Right ventricle myocardium inferior (tissue), 1 donor: ENCODE measurements around the gene SEC24A. TPM values are rescaled to one million over a fixed set of nuclear protein-coding genes. Genes with fewer than 3 reads are reported as not detected.
"Not testable (repeated sequence)": the region's sequence is repeated elsewhere in the genome, so short reads cannot be mapped to it uniquely, and the experiment has no call there.

Experiments
- ATAC-seq: fragments of 200-7000 bp; cut with Tn5 transposase; one replicate; pipeline ENCODE4 v1.9.1; 2020; ENCODE audit warnings: mild to moderate bottlenecking, moderate library complexity
- DNase-seq: peaks from one replicate; pipeline ENCODE4 v3.0.0; 2021; ENCODE audit errors: missing footprints
- intact Hi-C: fragments of 100-400 bp; cut with DNase I; formaldehyde crosslinking; loops from one replicate; pipeline ENCODE4 v1.11.0; 2022
- long read RNA-seq: library from polyadenylated mRNA; unstranded; transcript quantifications from one replicate; pipeline ENCODE4 v2.0.0, GENCODE V29; 2021
- total RNA-seq: library from RNA; stranded (reverse); fragmentation: NEBNext Ultra II Directional; extraction: Animal tissue kit (Norgen Biotek cat#: 25700); gene quantifications from one replicate; pipeline ENCODE4 v1.2.1, GENCODE V29; 2021
- donor health status: DM: no; HTN: yes; CAD: no; lungs with severe emphysema.

Gene SEC24A
- 6.9 TPM for total RNA-seq
- long read RNA-seq, full-length matches to known transcripts, result 3 of 3 reads
- long read RNA-seq, partial matches to known transcripts, result 0 of 3 reads
- long read RNA-seq, other reads (novel, unspliced or antisense), result 0 of 3 reads

DNA sequence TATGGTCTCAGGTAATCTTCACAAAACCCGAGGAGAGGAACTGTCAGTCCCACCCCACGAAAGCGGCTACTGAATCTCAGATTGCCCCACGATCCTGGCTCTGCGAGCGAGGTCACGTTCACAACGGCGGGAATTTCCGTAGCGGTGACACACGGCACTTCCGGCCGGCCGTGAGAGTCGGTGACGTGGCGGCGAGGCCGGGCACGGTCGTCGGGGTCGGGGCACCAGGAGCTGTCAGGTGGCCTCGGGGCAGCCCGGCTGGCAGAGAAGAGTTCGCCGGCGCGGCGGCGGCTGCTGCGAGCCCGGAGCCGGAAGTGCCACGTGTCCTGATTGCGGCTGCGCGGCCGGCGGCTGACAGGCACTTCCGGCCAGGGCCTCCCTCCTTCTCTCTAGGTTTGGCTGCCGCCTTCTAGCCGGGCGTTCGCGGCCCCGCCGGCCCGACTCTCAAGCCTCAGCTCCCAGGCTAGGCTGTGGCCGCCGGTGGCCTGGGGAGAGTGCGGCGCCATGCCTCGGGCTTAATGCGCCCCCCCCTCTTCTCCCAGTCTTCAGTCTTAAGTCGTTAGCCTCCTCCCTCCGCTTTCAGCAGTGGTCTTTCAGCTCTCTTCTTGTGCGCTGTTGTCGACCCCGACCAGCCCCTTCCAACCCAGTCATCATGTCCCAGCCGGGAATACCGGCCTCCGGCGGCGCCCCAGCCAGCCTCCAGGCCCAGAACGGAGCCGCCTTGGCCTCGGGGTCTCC lies at the start of gene SEC24A:
Gene SEC24A, plus strand, starts transcription at position 361 of the 738 bp plus-strand sequence. Its CDS starts 292 bp downstream, at position 653.
- DNase-seq (peak; percentile 95), ATAC-seq (peak; percentile 95)
- intact Hi-C loops, result loop anchor here (1.0 to 2.0 kb wide), 2 partner anchors 16 to 88 kb away; partner anchors contain the start of gene SAR1B

DNA sequence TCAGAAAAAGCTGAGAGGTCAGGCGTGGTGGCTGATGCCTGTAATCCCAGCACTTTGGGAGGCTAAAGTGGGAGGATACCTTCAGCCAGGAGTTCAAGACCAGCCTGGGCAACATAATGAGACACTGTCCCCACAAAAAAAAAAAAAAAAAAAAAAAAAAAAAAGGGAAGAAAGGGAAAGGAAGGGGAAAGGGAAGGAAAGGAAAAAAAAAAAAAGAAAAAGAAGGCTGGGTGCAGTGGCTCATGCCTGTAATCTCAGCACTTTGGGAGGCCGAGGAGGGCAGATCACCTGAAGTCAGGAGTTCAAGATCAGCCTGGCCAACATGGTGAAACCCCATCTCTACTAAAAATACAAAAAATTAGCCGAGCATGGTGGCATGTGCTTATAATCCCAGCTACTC lies 48.8 kb upstream of the SEC24A start:
- ATAC-seq, DNase-seq, intact Hi-C loops: not testable (repeated sequence)

DNA sequence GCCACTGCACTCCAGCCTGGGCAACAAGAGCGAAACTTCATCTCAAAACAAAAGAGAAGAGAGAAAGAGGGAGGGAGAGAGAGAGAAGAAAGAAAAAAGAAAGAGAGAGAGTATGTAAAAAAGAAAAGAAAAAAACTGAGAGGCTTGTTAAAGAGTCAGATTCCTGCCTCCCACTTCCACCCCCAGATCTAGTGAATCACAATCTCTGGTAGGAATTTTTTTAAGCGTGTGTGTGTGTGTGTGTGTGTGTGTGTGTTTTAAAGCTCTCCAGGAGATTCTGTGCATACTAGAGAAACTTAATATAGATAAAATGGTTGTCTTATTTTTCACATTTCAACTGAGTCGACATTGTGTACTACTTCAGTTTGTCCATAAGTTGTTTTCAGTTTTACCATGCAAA lies 48.0 kb upstream of the SEC24A start:
- ATAC-seq (no peak), DNase-seq (no peak)
- intact Hi-C loops, result no loop called here

- intact Hi-C loops, result no loop called here
- no peak for ATAC-seq
Measured at GRCh38 chr5:134603059-134603458, 45.5 kb upstream of the SEC24A start.

GRCh38 chr5:134604908-134605307 lies 43.7 kb upstream of the SEC24A start:
- intact Hi-C loops, result no loop called here
- no peak for ATAC-seq
- no peak for DNase-seq

More at GRCh38 chr5:134603059-134603458, 45.5 kb upstream of the SEC24A start:
- DNase-seq, result no peak

GRCh38 chr5:134606726-134607125 lies 41.9 kb upstream of the SEC24A start:
- ATAC-seq (no peak), DNase-seq (no peak)
- intact Hi-C loops, result no loop called here

DNA sequence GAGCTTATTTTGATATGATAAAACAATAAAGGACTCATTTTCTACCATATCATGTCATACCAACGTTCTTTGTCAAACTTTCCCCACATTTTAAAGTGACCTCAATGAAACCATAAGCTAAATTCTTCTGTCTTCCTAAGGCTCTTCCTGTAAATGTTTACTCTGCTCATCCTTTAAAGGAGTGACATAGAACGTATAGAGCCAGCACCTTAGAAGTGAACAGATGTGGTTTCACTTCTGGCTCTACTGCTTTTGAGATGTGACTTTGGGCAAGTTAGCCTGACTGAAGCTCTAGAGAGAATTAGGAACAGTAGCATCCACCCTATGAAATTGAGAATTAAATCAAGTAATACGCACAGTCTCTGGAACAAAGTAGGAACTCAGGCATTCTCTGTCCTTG lies 40.0 kb upstream of the SEC24A start:
- intact Hi-C loops, result no loop called here
- no peak for ATAC-seq
- no peak for DNase-seq

DNA sequence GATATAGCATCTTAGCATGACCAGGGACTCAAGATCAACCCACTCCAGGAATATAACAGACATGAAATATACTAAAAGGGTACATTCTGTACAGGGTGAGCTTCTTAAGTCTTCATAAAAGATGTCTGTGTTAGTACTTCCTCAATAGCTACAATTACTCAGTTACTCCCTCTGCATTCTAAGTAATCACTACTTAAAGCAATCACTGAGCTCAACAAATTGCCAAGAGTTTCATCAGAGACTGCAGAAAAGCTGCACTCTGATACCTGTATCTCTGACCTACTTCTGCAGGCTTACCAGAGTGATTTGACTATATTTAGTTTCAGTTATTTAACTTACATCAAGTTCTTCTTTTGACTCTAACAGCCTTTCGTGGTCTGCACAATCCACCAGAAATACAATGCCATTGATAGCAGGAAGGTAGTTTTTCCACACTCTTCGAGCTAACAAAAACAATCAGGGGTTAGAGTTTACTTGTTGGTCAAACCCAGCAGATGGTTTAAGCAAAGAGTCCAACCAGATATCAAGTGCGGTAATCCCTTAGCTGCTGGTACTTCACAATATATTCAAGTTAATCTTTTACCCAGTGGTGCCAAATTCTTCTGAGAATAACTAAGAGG lies 39.2 kb upstream of the SEC24A start:
- intact Hi-C loops, result no loop called here
- no peak for ATAC-seq
- DNase-seq, result no peak

DNA sequence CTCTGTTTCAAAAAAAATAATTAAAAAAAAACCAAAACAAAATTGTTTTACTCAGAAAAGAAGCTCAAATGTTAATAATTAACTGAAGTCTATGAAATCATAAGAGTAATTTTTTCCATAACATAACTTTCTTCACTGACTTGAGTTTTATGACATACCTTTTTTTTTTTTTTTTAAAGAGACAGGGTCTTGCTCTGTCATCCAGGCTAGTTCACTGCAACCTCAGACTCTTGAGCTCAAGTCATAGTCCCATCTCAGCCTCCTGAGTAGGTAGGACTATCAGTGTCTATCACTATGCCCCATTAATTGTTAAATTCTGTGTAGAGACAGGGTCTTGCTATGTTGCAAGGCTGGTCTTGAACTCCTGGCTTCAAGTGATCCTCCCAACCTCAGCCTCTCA lies 37.9 kb upstream of the SEC24A start:
- intact Hi-C loops, result no loop called here
- no peak for DNase-seq
- ATAC-seq, result no peak

DNA sequence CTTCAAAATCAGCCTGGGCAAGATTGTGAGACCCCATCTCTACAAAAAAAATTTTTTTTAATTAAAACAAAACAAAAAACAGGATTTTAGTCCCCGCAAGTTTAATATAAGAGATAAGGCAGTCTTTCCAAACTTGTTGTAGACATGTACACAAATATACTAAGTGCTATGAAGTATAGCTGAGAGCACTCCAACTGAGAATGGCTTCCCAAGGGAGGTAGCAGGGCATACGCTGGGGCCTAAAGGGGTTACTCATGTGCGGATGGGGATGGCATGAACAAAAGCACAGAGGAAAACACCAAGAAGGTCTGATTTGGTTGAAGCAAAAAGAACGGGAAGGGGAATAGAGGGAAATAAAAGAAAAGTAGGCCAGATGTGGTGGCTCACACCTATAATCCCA lies 37.1 kb upstream of the SEC24A start:
- no peak for ATAC-seq
- intact Hi-C loops, result no loop called here

DNA sequence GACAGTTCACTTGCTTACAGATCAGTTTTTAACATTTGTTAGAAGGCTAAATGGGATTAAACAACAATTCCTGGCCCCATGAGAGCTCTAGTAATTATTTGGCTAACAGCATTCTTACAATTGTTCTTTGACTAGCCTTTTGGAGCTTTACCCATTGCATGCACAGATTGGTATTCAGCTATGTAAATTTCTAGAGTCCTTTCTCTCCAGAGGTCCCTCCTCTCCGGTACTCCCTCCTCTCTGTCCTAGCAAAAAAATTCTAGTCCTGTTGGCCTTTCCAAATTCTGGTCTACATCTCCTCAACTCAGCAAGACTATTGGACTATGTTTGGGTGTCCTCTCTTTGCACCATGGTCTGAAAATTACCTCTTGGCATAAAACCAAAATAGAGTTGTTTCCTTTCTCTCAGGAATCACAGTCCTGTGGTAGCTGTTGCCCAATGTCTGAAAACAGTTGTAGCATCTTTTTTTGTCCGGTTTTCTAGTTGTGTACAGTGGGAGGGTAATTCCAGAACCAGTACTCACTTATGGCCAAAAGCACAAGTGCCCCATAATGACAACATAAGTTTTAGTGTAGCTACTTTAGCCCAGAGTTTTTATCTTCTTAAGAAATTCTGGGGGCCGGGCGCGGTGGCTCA lies 34.0 kb upstream of the SEC24A start:
- DNase-seq, result no peak
- intact Hi-C loops, result no loop called here
- ATAC-seq, result no peak

More for the DNA sequence above, 37.1 kb upstream of the SEC24A start:
- DNase-seq, result no peak

GRCh38 chr5:134620634-134621033 lies 28.0 kb upstream of the SEC24A start:
- intact Hi-C loops, result no loop called here
- DNase-seq (no peak), ATAC-seq (no peak)

GRCh38 chr5:134625559-134625958 lies 23.0 kb upstream of the SEC24A start:
- ATAC-seq (no peak), DNase-seq (no peak)
- intact Hi-C loops, result no loop called here

DNA sequence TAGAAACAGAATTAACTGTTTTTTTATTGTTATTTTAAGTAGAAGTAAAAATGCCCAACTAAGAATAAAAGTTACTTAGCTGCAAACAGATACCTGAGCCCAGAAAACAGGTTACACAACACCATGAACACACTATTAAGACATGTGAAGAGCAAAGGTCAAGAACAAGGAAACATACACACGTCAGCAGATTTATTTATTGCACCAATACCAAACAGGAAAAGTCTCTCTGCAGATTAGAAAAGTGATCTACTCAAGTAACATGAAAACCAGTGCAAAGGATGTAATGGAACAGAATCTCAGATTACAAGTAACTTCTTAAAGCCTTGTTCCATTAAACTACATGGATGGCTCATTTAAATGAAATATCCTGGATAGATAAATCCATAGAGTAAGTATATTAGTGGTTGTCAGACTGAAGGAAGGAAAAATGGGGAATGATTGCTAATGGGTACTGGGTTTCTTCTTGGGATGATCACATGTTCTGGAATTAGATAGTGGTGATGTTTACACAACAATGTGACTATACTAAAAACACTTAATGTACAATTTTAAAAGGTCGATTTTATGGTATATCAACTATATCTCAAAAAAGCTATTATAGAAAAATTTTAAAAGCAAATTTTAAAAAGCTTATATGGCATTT lies 22.1 kb upstream of the SEC24A start:
- DNase-seq, result no peak
- intact Hi-C loops, result no loop called here
- no peak for ATAC-seq

- intact Hi-C loops, result no loop called here
- ATAC-seq (no peak), DNase-seq (no peak)
Measured at GRCh38 chr5:134634227-134634626, 14.4 kb upstream of the SEC24A start.

- intact Hi-C loops, DNase-seq, ATAC-seq: not testable (repeated sequence)
Measured at GRCh38 chr5:134635366-134635765, 13.2 kb upstream of the SEC24A start.

GRCh38 chr5:134637116-134637721 lies 11.4 kb upstream of the SEC24A start:
- ATAC-seq (no peak), DNase-seq (no peak)
- intact Hi-C loops, result no loop called here

DNA sequence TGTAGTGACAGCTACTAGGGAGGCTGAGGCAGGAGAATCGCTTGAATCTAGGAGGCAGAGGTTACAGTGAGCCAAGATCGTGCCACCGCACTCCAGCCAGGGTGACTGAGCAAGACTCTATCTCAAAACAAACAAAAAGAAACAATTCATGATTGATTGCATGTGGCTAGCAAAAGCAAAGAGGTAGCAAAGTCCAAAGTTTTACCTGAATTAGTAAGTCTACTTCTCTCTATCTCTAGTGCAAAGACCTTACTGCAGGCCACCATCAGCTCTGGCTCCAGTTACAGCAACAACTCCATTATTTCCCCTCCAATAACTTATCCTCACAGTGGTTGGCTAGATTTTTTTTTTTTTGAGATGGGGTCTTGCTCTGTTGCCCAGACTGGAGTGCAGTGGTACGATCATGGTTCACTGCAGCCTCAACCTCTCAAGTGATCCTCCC lies 9.8 kb upstream of the SEC24A start:
- intact Hi-C loops, result no loop called here
- DNase-seq, result no peak
- no peak for ATAC-seq
